H1 (cell line): Measurements from ENCODE around the gene TRIM5. TPM values are rescaled to one million over a fixed set of nuclear protein-coding genes. Genes with fewer than 3 reads are reported as not detected.

Experiments used
- ATF2 ChIP-seq: IDR thresholded peaks from 2 replicates; pipeline ENCODE4 v1.6.1; 2012; ENCODE audit warnings: low read length, inconsistent platforms
- BCL11A ChIP-seq, 2 experiments: IDR thresholded peaks; one replicate each; pipeline ENCODE4 v1.6.1; 2011; ENCODE audit warnings: low read depth in 2 of 2, low read length in 2 of 2, mild to moderate bottlenecking in 2 of 2
- polyA plus RNA-seq, 7 experiments: library from polyadenylated mRNA; depleted of rRNA in 3 of 7; stranded (reverse) in 5 of 7; unstranded in 2 of 7; fragments of >200 nt in 5 of 7; fragments of 200-250 nt in 2 of 7; gene quantifications; 1 replicate in 5 of 7; 2 replicates in 1 of 7; 4 replicates in 1 of 7; pipeline versions ENCODE4 v1.2.1 to v1.2.3, GENCODE V29; 2011 to 2013; ENCODE audit warnings: missing spikeins in 2 of 7, mixed read lengths in 2 of 7
- total RNA-seq: library from RNA; stranded (reverse); fragmentation: NEBNext Ultra II Directional; extraction: Animal tissue kit (Norgen Biotek cat#: 25700); gene quantifications from 2 replicates; pipeline ENCODE4 v1.2.1, GENCODE V29; 2021

The TRIM5 gene
- total and polyA plus RNA-seq, 2 of the 8 experiments (the other 6 are each of a cell fraction or from before 2014, with no cell fraction given): 23.5 to 35.5 TPM

GRCh38 chr11:5674391-5674790 is 10.5 kb downstream of the TRIM5 start (continued):
- no peak for TF ChIP-seq ATF2
- no peak for TF ChIP-seq BCL11A (IDR thresholded peaks at IDR 0.05; ENCODE audit: low read depth in 2 of 2, low read length in 2 of 2)
